HCT116 (cell line): Measurements from ENCODE around the gene ADGRB3. TPM values are rescaled to one million over a fixed set of nuclear protein-coding genes. Genes with fewer than 3 reads are reported as not detected.
"Not testable (repeated sequence)": the region's sequence is repeated elsewhere in the genome, so short reads cannot be mapped to it uniquely, and the experiment has no call there.

ENCODE experiments used
- ATAC-seq: fragments of 200-7000 bp; cut with Tn5 transposase; 2 replicates; pipeline ENCODE4 v1.9.1; 2020; ENCODE audit warnings: mild to moderate bottlenecking, moderate library complexity
- BruUV-seq: library from RNA; stranded (reverse); fragments of 400-500 nt; replicated peaks from 2 replicates; lab custom pipeline; 2021; lab: Mats Ljungman, UMichigan
- CTCF ChIA-PET: fragments of 300-600 bp; sonication (Branson Sonifier 250); formaldehyde crosslinking; loops from one replicate; lab custom pipeline; 2021; ENCODE audit warnings: antibody characterized with exemption; lab: Charles Lee
- POLR2A ChIA-PET: fragments of 300-600, 350-600 bp; sonication (Branson Sonifier 250); formaldehyde crosslinking; loops from one replicate; lab custom pipeline; 2021; ENCODE audit warnings: antibody characterized with exemption; lab: Charles Lee
- RAD21 ChIA-PET, 2 experiments: fragments of 300-600 bp; sonication (Branson Sonifier 250); formaldehyde crosslinking; loops; one replicate each; lab custom pipeline; 2023; ENCODE audit warnings: low total read pairs in 2 of 2; ENCODE audit not compliant: uncharacterized antibody in 2 of 2, unreplicated experiment in 2 of 2, low non-redundant PET in 1 of 2; lab: Charles Lee
- DNase-seq: peaks from one replicate; pipeline ENCODE4 v3.0.0-alpha.2; 2010; ENCODE audit warnings: low read depth, low spot score
- H2AFZ ChIP-seq: fragments of 200-600 bp; shearing (Covaris generic), sonication (generic); 2 replicates; pipeline ENCODE4 v1.6.1; 2017; ENCODE audit warnings: low read depth, mixed run types, mixed read lengths, antibody characterized with exemption, low read length; ENCODE audit not compliant: poor library complexity, severe bottlenecking
- H3K27ac ChIP-seq: 2 replicates; pipeline ENCODE4 v1.5.1; 2012; ENCODE audit warnings: low read depth, low read length
- H3K27me3 ChIP-seq: fragments of 200-600 bp; sonication (generic); 2 replicates; pipeline ENCODE4 v1.6.1; 2016; ENCODE audit warnings: mixed run types, low read length, mixed read lengths; ENCODE audit not compliant: insufficient read depth
- H3K36me3 ChIP-seq, 2 experiments: fragments of 200-500 bp in 1 of 2; fragments of 200-600 bp in 1 of 2; sonication (Bioruptor generic) in 1 of 2; sonication (generic) in 1 of 2; 2 replicates each; pipeline versions ENCODE4 v1.5.1 to v1.6.1; 2014 to 2016; ENCODE audit warnings: low read length in 2 of 2, inconsistent platforms in 1 of 2, mixed read lengths in 1 of 2, mixed run types in 1 of 2; ENCODE audit not compliant: insufficient read depth in 2 of 2, control insufficient read depth in 1 of 2
- H3K4me1 ChIP-seq, 2 experiments: fragments of 200-600 bp in 1 of 2; sonication (generic) in 1 of 2; 2 replicates each; pipeline versions ENCODE4 v1.5.1 to v1.6.1; 2012 to 2017; ENCODE audit warnings: low read length in 2 of 2, inconsistent platforms in 1 of 2, mild to moderate bottlenecking in 1 of 2, mixed read lengths in 1 of 2, mixed run types in 1 of 2, moderate library complexity in 1 of 2; ENCODE audit not compliant: insufficient read depth in 2 of 2, control insufficient read depth in 1 of 2
- H3K4me2 ChIP-seq: fragments of 200-600 bp; sonication (generic); 2 replicates; pipeline ENCODE4 v1.6.1; 2017; ENCODE audit warnings: mixed run types, low read length, mixed read lengths
- H3K4me3 ChIP-seq, 2 experiments: fragments of 200-600 bp in 1 of 2; sonication (generic) in 1 of 2; replicated peaks in 1 of 2; 2 replicates each; pipeline ENCODE4 v1.5.1; 2011 to 2016; ENCODE audit warnings: low read length in 2 of 2, control low read depth in 1 of 2, low read depth in 1 of 2, mild to moderate bottlenecking in 1 of 2, mixed read lengths in 1 of 2, mixed run types in 1 of 2
- H3K79me2 ChIP-seq: fragments of 200-600 bp; sonication (generic); 2 replicates; pipeline ENCODE4 v1.6.1; 2017; ENCODE audit warnings: mild to moderate bottlenecking, mixed run types, low read length, moderate library complexity, mixed read lengths; ENCODE audit not compliant: insufficient read depth
- H3K9ac ChIP-seq: fragments of 200-600 bp; sonication (generic); 2 replicates; pipeline ENCODE4 v1.6.1; 2016; ENCODE audit warnings: low read length, mixed read lengths
- H3K9me2 ChIP-seq: fragments of 200-600 bp; sonication (generic), shearing (Covaris generic); 2 replicates; pipeline ENCODE4 v1.6.1; 2017; ENCODE audit warnings: mixed run types, mild to moderate bottlenecking, moderate library complexity; ENCODE audit not compliant: insufficient read depth
- H3K9me3 ChIP-seq, 2 experiments: fragments of 200-500 bp in 1 of 2; fragments of 200-600 bp in 1 of 2; sonication (Bioruptor generic) in 1 of 2; sonication (generic) in 1 of 2; 2 replicates each; pipeline ENCODE4 v1.6.1; 2014 to 2017; ENCODE audit warnings: low read length in 2 of 2, mixed read lengths in 2 of 2, inconsistent platforms in 1 of 2, low read depth in 1 of 2, mild to moderate bottlenecking in 1 of 2, mixed run types in 1 of 2, moderate library complexity in 1 of 2; ENCODE audit not compliant: control insufficient read depth in 1 of 2, insufficient read depth in 1 of 2
- H4K20me1 ChIP-seq: fragments of 200-600 bp; sonication (generic), shearing (Covaris generic); 2 replicates; pipeline ENCODE4 v1.6.1; 2017; ENCODE audit warnings: mixed run types, mild to moderate bottlenecking, moderate library complexity; ENCODE audit not compliant: insufficient read depth
- EGR1 ChIP-seq: IDR thresholded peaks from 2 replicates; pipeline ENCODE4 v1.6.1; 2012; ENCODE audit warnings: low read depth
- MAX ChIP-seq: IDR thresholded peaks from 2 replicates; pipeline ENCODE4 v1.6.1; 2012
- SIN3A ChIP-seq: IDR thresholded peaks from 2 replicates; pipeline ENCODE4 v1.6.1; 2012; ENCODE audit warnings: low read depth
- YY1 ChIP-seq: IDR thresholded peaks from 2 replicates; pipeline ENCODE4 v1.6.1; 2011; ENCODE audit warnings: low read length, low read depth, moderate library complexity, mild to moderate bottlenecking; ENCODE audit not compliant: insufficient replicate concordance; ENCODE audit errors: extremely low read depth
- intact Hi-C: fragments of 100-400 bp; cut with micrococcal nuclease; formaldehyde crosslinking; loops from 2 replicates; pipeline ENCODE4 v1.10.0; 2022
- total RNA-seq: library from RNA; stranded (reverse); gene quantifications from one replicate; pipeline ENCODE4 v1.2.1, GENCODE V29; 2021; ENCODE audit not compliant: unreplicated experiment

The ADGRB3 gene
- total RNA-seq, 1 experiment from 2014 or later: not detected

DNA sequence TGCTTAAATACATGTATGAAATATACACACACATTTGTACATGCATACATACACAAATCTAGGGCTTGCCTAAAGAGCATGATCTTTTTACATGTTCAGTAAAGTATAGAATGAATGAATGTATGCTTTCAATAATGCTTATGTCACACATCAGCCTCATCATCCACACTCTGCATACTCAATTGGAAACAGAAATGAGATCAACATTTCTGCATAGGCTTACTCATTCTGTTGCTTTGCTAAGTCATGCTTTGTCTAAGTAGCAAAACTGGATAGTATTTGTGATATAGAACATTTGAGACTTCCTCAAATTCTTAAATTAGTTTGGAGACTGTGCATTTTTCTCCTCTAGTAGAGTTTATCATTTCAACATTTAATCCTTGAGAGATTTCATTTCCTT lies 343.3 kb downstream of the ADGRB3 start:
- no peaks in the 10 kb centered on the region for H3K36me3 ChIP-seq
- H3K4me3 ChIP-seq: no peak overlapping the region
- no peaks in the 10 kb centered on the region for H3K9me2 ChIP-seq
- H2AFZ ChIP-seq: no peak overlapping the region
- intact Hi-C loops: no loop called here
- no peak overlapping the region for H3K27ac ChIP-seq
- TF ChIP-seq YY1 (no peak), MAX (no peak), EGR1 (no peak), SIN3A (no peak)
- no peak for ATAC-seq
- no peak overlapping the region for H3K9ac ChIP-seq
- ChIA-PET POLR2A (no interaction called here), CTCF (no interaction called here), RAD21 (no interaction called here)
- BruUV-seq: no TSS peak
- H3K27me3 ChIP-seq: no peaks in the 10 kb centered on the region
- no peaks in the 10 kb centered on the region for H4K20me1 ChIP-seq
- H3K4me1 ChIP-seq: no peaks in the 10 kb centered on the region
- no peaks in the 10 kb centered on the region for H3K79me2 ChIP-seq
- DNase-seq: no peak
- peaks cover 0 to 8% of the 10 kb centered on the region in 2 experiments; a peak in 2 of 4 replicates for H3K9me3 ChIP-seq
- no peak overlapping the region for H3K4me2 ChIP-seq

DNA sequence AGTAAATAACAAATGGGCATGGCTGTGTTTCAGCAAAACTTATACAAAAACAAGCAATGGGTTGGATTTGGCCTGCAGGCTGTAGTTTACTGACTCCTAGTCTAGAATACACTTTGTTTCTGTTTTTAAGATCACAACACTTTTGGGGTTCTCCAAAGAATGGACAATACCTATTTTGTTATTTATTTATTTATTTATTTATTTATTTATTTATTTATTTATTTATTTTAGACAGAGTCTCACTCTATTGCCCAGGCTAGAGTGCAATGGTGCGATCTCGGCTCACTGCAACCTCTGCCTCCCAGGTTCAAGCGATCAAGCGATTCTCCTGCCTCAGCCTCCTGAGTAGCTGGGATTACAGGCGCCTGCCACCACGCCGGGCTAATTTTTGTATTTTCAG lies 346.6 kb downstream of the ADGRB3 start:
- ATAC-seq, POLR2A ChIA-PET, H2AFZ ChIP-seq, H4K20me1 ChIP-seq, H3K27ac ChIP-seq, H3K9ac ChIP-seq, CTCF ChIA-PET, H3K36me3 ChIP-seq, DNase-seq, H3K27me3 ChIP-seq, BruUV-seq, H3K4me3 ChIP-seq, H3K9me2 ChIP-seq, RAD21 ChIA-PET, H3K4me2 ChIP-seq, H3K4me1 ChIP-seq, intact Hi-C loops, H3K79me2 ChIP-seq: not testable (repeated sequence)
- H3K9me3 ChIP-seq: peaks cover 0 to 13% of the 10 kb centered on the region in 2 experiments; a peak in 1 of 4 replicates
